Immature natural killer cell (primary cell): ENCODE measurements around the gene MPHOSPH10. TPM values are rescaled to one million over a fixed set of nuclear protein-coding genes. Genes with fewer than 3 reads are reported as not detected.

Experiments
- DNase-seq, 3 donors: peaks; one replicate each; pipeline ENCODE4 v3.0.0; 2022; ENCODE audit warnings: mixed read lengths in 1 of 3
- H3K27ac Mint-ChIP-seq, 6 donors: one replicate each; pipeline ENCODE4 v1.8.0; 2020; ENCODE audit warnings: mixed read lengths in 6 of 6, mild to moderate bottlenecking in 5 of 6, inconsistent platforms in 4 of 6, moderate library complexity in 3 of 6
- H3K27me3 Mint-ChIP-seq, 3 donors: one replicate each; pipeline ENCODE4 v1.8.0; 2020 to 2021; ENCODE audit warnings: low read depth in 3 of 3, mild to moderate bottlenecking in 3 of 3, mixed read lengths in 3 of 3, moderate library complexity in 3 of 3, inconsistent platforms in 1 of 3
- H3K36me3 Mint-ChIP-seq, 3 donors: one replicate each; pipeline ENCODE4 v1.8.0; 2020; ENCODE audit warnings: mixed read lengths in 3 of 3, inconsistent platforms in 2 of 3, mild to moderate bottlenecking in 2 of 3
- H3K4me1 Mint-ChIP-seq, 2 donors: one replicate each; pipeline ENCODE4 v1.8.0; 2020; ENCODE audit warnings: inconsistent platforms in 2 of 2, mild to moderate bottlenecking in 2 of 2, mixed read lengths in 2 of 2, moderate library complexity in 1 of 2
- H3K4me3 Mint-ChIP-seq, 5 donors: one replicate each; pipeline ENCODE4 v1.8.0; 2020; ENCODE audit warnings: mild to moderate bottlenecking in 5 of 5, mixed read lengths in 5 of 5, inconsistent platforms in 3 of 5, moderate library complexity in 3 of 5
- H3K9me3 Mint-ChIP-seq, 6 donors: one replicate each; pipeline ENCODE4 v1.8.0; 2020; ENCODE audit warnings: mild to moderate bottlenecking in 6 of 6, mixed read lengths in 6 of 6, inconsistent platforms in 4 of 6, moderate library complexity in 3 of 6
- polyA plus RNA-seq, 3 donors: library from polyadenylated mRNA; unstranded; fragments of 300-500 nt; fragmentation: Illumina TruSeq; gene quantifications; one replicate each; pipeline ENCODE4 v1.2.3, GENCODE V29; 2021

Gene MPHOSPH10
- polyA plus RNA-seq, 3 donors from 2014 or later, result 7.7 to 22.6 (median 13.4) TPM

DNA sequence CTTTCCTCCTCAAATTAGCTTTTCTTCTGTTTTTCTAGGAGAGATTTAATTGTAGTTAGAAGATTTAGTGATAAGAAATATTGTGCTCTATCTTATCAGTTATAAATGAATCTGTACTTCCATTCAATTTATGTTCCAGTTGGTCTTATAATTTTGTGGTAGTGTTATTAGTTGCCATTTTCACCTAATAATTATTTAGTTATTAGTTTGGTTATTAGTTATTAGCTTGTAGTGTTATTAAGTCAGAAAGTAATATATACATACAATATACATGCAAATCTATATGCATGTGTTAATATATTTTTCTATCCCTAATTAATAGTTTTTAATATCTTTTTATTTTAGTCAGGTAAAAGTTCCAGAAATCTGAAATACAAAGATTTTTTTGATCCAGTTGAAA, 3.2 kb downstream of the MPHOSPH10 start:
- Mint-ChIP-seq H3K27me3 (peaks cover 0 to 7% (median 5%) of the 10 kb centered on the region in 3 donors), H3K36me3 (peaks cover 11 to 26% (median 14%) of the 10 kb centered on the region in 3 donors)

DNA sequence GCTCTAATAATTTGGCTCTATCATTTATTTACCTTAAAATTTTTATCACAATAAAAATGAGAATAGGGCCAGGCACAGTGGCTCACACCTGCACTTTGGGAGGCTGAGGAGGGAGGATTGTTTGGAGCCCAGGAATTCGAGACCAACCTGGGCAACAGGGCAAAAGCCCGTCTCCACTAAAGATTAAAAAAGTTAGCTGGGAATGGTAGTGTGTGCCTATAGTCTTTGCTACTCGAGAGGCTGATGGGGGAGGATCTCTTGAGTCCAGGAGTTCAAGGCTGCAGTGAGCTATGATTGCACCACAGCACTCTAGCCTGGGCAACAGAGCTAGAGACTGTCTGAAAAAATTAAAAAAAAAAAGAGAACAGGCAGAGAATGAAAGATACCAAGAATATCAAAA, 5.7 kb downstream of the MPHOSPH10 start:
- no peak overlapping the region for H3K27ac Mint-ChIP-seq
- no peaks in the 10 kb centered on the region for H3K9me3 Mint-ChIP-seq
- DNase-seq, result no peak
- peaks cover 20 to 43% (median 23%) of the 10 kb centered on the region in 3 donors for H3K36me3 Mint-ChIP-seq
- H3K27me3 Mint-ChIP-seq, result no peaks in the 10 kb centered on the region
- no peaks in the 10 kb centered on the region for H3K4me1 Mint-ChIP-seq
- H3K4me3 Mint-ChIP-seq, result no peak overlapping the region

More for the DNA sequence above, 3.2 kb downstream of the MPHOSPH10 start:
- Mint-ChIP-seq H3K4me3 (no peak overlapping the region), H3K9me3 (no peaks in the 10 kb centered on the region), H3K4me1 (peaks cover 12% of the 10 kb centered on the region in 2 donors), H3K27ac (no peak overlapping the region)
- DNase-seq, result no peak

DNA sequence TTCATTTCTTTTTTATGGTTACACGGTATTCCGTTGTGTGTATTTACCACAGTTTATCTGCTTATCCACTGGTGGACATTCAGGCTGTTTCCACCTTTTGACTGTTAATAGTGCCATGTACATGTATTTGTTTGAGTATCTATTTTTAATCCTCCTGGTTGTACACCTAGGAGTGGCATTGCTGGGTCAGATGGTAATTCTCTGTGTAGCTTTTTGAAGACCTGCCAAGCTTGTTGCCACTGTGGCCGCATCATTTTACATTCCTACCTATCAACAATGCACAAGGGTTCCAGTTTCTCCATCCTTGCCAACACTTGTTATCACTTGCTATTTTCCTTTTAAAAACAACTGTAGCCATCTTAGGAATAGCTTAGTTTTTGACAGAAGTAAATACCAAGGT, 13.3 kb downstream of the MPHOSPH10 start:
- no peak overlapping the region for H3K4me3 Mint-ChIP-seq
- no peaks in the 10 kb centered on the region for H3K4me1 Mint-ChIP-seq
- peaks cover 32 to 68% (median 42%) of the 10 kb centered on the region in 3 donors for H3K36me3 Mint-ChIP-seq
- H3K27ac Mint-ChIP-seq, result no peak overlapping the region
- no peaks in the 10 kb centered on the region for H3K9me3 Mint-ChIP-seq
- DNase-seq, result no peak
- no peaks in the 10 kb centered on the region for H3K27me3 Mint-ChIP-seq

DNA sequence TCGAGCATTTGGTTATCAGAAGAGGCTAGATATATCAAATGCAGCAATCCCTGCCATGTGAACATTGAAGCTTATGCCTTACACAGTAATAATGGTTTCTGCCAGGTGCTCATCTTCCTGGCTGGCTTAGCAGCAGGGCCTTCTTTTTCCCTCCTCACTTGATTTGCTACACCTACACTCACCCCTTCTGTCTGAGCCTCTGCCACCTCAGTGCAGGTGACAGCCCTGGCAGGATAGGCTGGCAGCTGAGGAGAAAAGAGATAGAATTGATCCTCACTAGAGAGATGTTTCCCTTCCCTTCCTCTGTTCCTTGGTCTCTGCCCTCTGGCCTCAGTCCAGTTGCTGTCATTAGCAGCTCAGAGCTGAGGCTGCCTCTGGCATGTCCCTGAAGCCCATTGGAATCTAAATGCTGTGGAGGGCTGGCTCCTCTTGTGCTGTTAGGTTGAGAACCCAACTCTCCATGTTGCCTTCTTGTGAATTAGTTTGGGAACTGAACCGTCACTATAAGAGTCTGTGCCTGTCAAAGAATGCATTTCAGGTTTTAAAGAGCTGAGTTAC, 18.2 kb downstream of the MPHOSPH10 start:
- H3K4me1 Mint-ChIP-seq, result peaks cover 0 to 1% of the 10 kb centered on the region in 2 donors
- H3K27ac Mint-ChIP-seq, result peak overlapping the region in 2 of 6 donors; percentile 45 to 48
- DNase-seq, result no peak
- no peaks in the 10 kb centered on the region for H3K27me3 Mint-ChIP-seq
- H3K9me3 Mint-ChIP-seq, result no peaks in the 10 kb centered on the region
- no peak overlapping the region for H3K4me3 Mint-ChIP-seq
- peaks cover 30 to 51% (median 40%) of the 10 kb centered on the region in 3 donors for H3K36me3 Mint-ChIP-seq

DNA sequence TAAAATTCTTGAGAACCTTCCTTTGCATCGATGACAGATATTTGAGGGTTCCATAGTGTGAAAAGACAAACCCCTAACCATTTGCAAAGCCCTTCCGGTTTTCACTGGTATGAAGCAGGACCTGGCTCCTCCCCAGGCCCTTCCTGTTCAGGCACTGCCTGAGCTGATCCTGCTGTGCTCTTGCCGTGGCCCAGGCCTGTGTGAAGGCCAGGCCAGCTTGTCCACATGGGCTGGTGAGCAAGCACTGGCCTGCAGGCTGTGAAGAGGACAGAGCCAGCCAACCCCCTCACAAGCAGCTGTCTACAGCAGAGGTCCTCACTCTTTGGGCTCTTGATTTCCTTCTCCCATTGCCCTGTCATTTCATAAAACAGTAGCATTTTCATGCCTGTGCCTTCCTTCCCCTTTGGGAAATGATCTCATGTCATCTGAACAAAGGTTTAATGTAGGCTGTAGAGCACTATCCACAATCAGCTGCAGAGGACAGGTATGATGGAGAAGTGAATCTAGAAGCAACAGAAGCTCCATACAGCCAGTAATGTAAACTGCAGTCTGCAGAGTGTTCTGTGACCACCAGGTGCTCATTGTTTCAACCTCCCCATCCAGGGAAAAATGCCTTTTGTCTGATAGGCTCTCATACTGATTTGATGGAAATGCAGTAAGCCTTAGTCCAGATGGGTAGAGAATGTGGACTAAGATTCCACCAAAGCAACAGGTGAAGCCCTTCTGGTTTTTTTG, 19.8 kb downstream of the MPHOSPH10 start:
- H3K36me3 Mint-ChIP-seq, result peaks cover 28 to 38% (median 33%) of the 10 kb centered on the region in 3 donors
- no peaks in the 10 kb centered on the region for H3K9me3 Mint-ChIP-seq
- H3K27me3 Mint-ChIP-seq, result no peaks in the 10 kb centered on the region
- DNase-seq, result no peak
- peaks cover 0 to 1% of the 10 kb centered on the region in 2 donors for H3K4me1 Mint-ChIP-seq
- peak overlapping the region in 4 of 6 donors; percentile 20 to 67 (median 48) for H3K27ac Mint-ChIP-seq
- H3K4me3 Mint-ChIP-seq, result no peak overlapping the region

DNA sequence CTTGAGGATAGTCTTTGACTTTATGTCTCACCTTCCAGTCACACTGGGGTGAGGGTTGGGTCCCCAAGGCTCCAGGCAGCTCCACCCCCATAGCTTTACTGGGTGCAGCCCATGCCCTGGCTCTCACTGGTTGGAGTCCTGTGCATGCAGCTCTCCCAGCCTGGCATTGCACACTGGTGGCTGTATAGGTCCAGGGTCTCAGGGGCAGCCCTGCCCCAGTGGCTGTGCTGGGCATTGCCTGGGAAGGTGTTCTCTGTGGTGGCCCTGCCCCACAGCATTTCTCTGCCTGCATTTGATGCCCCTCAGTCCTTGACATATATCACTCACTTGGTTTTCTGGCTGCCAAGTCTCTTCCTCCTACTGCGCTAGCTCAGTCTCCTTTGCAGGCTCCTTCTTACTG, 21.2 kb downstream of the MPHOSPH10 start:
- DNase-seq, result no peak
- no peak overlapping the region for H3K4me3 Mint-ChIP-seq
- peaks cover 0 to 1% of the 10 kb centered on the region in 2 donors for H3K4me1 Mint-ChIP-seq
- H3K27me3 Mint-ChIP-seq, result no peaks in the 10 kb centered on the region
- H3K9me3 Mint-ChIP-seq, result no peaks in the 10 kb centered on the region
- H3K27ac Mint-ChIP-seq, result no peak overlapping the region
- H3K36me3 Mint-ChIP-seq, result peaks cover 19 to 30% (median 27%) of the 10 kb centered on the region in 3 donors

DNA sequence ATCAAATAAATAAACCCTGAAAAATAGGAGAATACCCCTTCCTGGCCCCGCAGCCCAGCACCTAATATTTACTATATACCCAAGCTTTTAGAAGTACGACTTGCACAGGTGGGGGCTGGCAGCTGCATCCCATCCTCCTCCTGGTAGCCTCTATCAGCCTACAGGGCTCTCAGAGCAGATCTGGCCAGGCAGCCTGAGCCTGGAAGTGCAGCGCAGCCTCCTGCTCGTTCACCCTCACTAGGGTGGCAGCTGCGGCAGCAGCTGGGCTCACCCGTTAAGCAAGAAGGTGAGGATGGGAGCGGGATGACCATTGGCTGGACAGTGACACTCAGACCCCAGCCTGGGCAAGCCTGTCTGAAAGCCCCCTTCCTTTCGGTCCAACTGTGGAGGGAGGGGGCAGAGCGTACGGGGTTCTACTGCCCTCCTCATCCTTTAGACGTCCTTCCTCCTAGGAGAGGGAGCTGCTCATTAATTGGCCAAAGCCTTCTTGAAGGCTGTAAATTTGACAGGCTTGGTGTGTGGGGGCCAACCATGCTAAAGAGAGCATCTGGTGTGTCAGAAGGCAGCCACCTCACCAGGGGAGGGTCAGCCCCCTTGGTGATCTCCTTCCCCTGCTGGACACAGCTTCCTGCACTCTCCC, 23.3 kb downstream of the MPHOSPH10 start:
- H3K27me3 Mint-ChIP-seq, result peaks cover 0 to 1% (median 0%) of the 10 kb centered on the region in 3 donors
- peaks cover 12 to 15% (median 13%) of the 10 kb centered on the region in 3 donors for H3K36me3 Mint-ChIP-seq
- no peak overlapping the region for H3K4me3 Mint-ChIP-seq
- H3K4me1 Mint-ChIP-seq, result peaks cover 5 to 6% of the 10 kb centered on the region in 2 donors
- no peak overlapping the region for H3K27ac Mint-ChIP-seq
- H3K9me3 Mint-ChIP-seq, result no peaks in the 10 kb centered on the region
- DNase-seq, result no peak

DNA sequence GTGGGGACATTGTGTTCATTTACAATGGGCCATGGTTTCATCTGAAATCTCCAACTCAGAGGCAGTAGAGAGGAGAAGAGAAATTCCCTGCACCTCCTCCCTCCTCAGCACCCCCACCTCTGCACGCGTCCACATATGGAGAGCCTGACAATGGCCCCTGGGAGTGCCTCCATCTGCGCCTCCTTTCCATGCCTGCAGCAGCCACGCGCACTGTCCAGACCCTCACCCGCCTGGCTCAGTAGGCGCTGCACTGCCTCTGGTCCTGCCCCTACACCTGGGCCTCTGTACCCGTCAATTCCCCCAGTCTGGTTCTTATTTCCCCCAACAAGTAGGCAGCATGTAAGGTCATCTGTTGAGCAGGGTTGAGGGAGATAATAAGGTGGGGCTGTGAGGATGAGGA, 23.8 kb downstream of the MPHOSPH10 start:
- no peak for DNase-seq
- Mint-ChIP-seq H3K4me1 (peaks cover 5 to 6% of the 10 kb centered on the region in 2 donors), H3K27ac (no peak overlapping the region)

DNA sequence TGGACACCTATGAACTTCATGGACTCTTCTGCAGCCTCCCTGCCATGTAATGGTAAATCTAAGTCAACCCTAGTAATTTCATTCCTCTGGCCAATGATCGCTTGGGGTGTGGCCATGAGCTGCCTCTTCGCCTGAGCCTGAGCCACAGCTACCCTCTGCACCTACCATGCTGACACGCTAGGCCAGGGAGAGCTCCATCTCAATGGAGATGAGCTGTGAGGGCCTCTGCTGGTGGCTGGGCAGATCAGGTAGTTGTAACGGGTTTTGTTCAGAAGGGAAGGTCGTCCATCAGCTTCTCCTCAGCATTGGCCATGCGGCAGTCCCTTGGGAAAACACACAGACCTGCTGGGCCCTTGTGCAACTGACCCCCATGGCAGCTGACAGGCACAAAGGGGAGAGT, 24.4 kb downstream of the MPHOSPH10 start:
- H3K9me3 Mint-ChIP-seq, result no peaks in the 10 kb centered on the region
- H3K4me3 Mint-ChIP-seq, result no peak overlapping the region
- H3K27ac Mint-ChIP-seq, result no peak overlapping the region
- no peak for DNase-seq
- H3K4me1 Mint-ChIP-seq, result peaks cover 5 to 6% of the 10 kb centered on the region in 2 donors
- H3K36me3 Mint-ChIP-seq, result peaks cover 6 to 9% (median 6%) of the 10 kb centered on the region in 3 donors
- peaks cover 0 to 1% (median 0%) of the 10 kb centered on the region in 3 donors for H3K27me3 Mint-ChIP-seq

More for the DNA sequence above, 23.8 kb downstream of the MPHOSPH10 start:
- H3K4me3 Mint-ChIP-seq, result no peak overlapping the region
- peaks cover 9% of the 10 kb centered on the region in 3 donors for H3K36me3 Mint-ChIP-seq
- peaks cover 0 to 1% (median 0%) of the 10 kb centered on the region in 3 donors for H3K27me3 Mint-ChIP-seq
- no peaks in the 10 kb centered on the region for H3K9me3 Mint-ChIP-seq

DNA sequence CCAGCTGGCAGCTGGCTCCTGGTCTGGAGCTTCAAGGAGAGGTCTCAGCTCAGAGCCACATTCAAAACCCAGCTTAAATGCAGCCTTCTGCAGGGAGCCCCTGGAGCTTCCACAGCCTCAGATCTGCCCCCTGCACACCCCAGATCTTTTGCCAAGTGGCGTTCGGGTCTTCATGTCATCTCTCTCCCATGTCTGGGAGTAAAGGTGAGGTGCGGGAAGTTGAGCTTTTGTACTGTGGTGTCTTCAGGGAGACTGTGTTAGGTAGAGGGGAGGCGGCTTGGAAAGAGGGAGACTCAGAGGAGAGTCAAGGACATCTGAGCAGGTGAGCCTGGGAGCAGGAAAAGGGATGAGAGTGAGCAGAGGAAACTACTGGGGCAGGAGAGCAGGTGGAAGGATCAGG, 25.4 kb downstream of the MPHOSPH10 start:
- Mint-ChIP-seq H3K4me3 (no peak overlapping the region), H3K36me3 (peaks cover 0 to 3% (median 3%) of the 10 kb centered on the region in 3 donors), H3K4me1 (peaks cover 4 to 6% of the 10 kb centered on the region in 2 donors), H3K9me3 (no peaks in the 10 kb centered on the region), H3K27me3 (peaks cover 0 to 1% (median 0%) of the 10 kb centered on the region in 3 donors), H3K27ac (no peak overlapping the region)
- no peak for DNase-seq

DNA sequence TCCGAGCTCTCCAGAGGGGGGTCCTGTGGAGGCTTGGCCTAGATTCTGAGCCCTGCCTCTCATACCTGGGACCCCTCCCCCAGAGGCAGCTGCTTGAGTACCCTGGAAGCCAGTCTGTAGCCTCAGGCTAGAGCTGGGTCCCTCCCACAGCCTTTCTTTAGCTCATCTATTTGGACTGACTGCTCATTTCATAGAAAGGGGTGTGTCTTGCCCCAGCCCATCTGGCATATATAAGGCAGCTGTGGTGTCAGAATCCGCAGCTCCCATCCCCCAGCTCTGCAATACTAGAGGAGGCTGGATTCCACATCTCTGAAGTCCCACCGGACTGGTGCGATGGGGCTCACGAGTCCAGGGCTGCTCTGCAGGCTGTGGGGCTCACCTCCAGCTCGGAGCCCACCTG, 26.1 kb downstream of the MPHOSPH10 start:
- no peak for DNase-seq
- Mint-ChIP-seq H3K4me3 (no peak overlapping the region), H3K4me1 (peaks cover 4 to 6% of the 10 kb centered on the region in 2 donors), H3K9me3 (no peaks in the 10 kb centered on the region), H3K27me3 (peaks cover 0 to 1% (median 0%) of the 10 kb centered on the region in 3 donors), H3K27ac (no peak overlapping the region), H3K36me3 (peaks cover 0 to 3% (median 3%) of the 10 kb centered on the region in 3 donors)

DNA sequence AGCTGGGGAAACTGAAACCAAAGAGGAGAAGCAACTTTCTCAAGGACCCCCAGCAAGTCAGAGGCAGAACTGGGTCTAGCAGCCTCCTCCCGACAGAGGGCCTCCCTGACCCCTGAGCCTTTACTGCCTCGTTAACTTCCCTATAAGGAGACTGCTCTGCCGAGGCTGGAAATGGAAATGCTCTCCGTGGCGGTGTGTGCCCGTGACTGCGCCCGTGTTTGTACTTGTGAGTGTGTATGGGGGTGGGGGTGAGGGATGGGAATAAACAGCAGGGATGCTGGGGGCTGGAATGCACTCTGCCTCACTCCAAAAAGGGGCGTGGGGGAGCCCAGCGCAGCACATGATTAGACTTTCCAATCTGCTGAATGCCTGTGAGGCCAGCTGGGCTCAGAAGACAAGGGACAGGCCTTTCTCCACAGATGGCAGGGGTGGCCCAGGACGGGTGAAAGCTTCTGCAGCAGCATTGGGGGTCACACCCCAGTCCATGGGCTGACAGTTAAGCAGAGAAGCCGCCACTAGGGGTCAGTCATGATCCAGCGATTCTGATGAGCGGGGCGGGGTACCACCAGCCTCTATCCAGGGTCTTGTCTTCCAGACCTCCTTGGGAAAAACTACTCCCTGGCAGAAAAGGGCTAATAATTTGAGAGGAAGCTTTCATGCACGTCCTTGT, 26.8 kb downstream of the MPHOSPH10 start:
- Mint-ChIP-seq H3K9me3 (no peaks in the 10 kb centered on the region), H3K4me1 (peaks cover 4 to 6% of the 10 kb centered on the region in 2 donors), H3K27me3 (peaks cover 0 to 1% (median 0%) of the 10 kb centered on the region in 3 donors), H3K27ac (no peak overlapping the region), H3K36me3 (no peaks in the 10 kb centered on the region), H3K4me3 (no peak overlapping the region)
- DNase-seq, result peak; percentile 20 to 35 (median 25)

DNA sequence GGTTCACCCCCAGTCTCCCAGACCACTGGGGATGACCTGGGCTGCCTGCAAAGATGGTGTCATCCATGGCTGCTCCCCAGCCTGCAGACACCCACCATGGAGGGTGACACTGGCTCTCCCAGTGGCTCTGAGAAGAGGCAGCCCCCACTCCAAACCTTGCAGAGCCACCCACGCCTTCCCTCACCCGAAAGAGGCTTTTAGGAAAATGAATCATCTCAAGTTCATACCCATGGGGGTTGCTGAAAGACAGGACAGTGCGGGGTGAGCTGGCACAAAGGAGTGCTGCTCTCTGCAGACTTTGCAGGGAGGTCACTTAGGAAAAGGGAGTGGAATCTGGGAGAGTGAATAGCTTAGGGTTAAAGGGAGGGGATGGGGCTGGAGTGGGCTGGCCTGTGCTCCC, 36.4 kb downstream of the MPHOSPH10 start:
- no peak for DNase-seq
- Mint-ChIP-seq H3K4me1 (no peaks in the 10 kb centered on the region), H3K27ac (no peak overlapping the region), H3K36me3 (no peaks in the 10 kb centered on the region), H3K9me3 (no peaks in the 10 kb centered on the region), H3K27me3 (peaks cover 2 to 7% (median 7%) of the 10 kb centered on the region in 3 donors), H3K4me3 (no peak overlapping the region)
